ENCODE measurements around the gene GARNL3.

The GARNL3 gene

GRCh38 chr9:127404631-127405030, 140.1 kb downstream of the GARNL3 start:
- no peak for TF ChIP-seq CTCF (IDR thresholded peaks at IDR 0.05)
- no peak overlapping the region for H2AFZ ChIP-seq
- H3K36me3 ChIP-seq (ENCODE audit: control insufficient read depth, insufficient read depth, low read length): no peaks in the 10 kb centered on the region

GRCh38 chr9:127405344-127406125, 141.0 kb downstream of the GARNL3 start:
- H2AFZ ChIP-seq: no peak overlapping the region
- TF ChIP-seq CTCF (IDR thresholded peaks at IDR 0.05): no peak
- H3K4me1 ChIP-seq: no peaks in the 10 kb centered on the region
- H3K9me3 ChIP-seq (ENCODE audit: control insufficient read depth, low read length): no peaks in the 10 kb centered on the region
- no peaks in the 10 kb centered on the region for H3K79me2 ChIP-seq
- no peak overlapping the region for H3K9ac ChIP-seq
- H3K4me2 ChIP-seq (ENCODE audit: low read length): no peak overlapping the region
- no peaks in the 10 kb centered on the region for H3K27me3 ChIP-seq (ENCODE audit: control insufficient read depth, insufficient read depth, low read length)
- no peaks in the 10 kb centered on the region for H3K36me3 ChIP-seq (ENCODE audit: control insufficient read depth, insufficient read depth, low read length)
- H3K4me3 ChIP-seq (ENCODE audit: low read depth, low read length): no peak overlapping the region
- no peak overlapping the region for H3K27ac ChIP-seq

More at GRCh38 chr9:127404631-127405030, 140.1 kb downstream of the GARNL3 start:
- no peaks in the 10 kb centered on the region for H3K4me1 ChIP-seq
- H3K27me3 ChIP-seq (ENCODE audit: control insufficient read depth, insufficient read depth, low read length): no peaks in the 10 kb centered on the region
- no peak overlapping the region for H3K4me2 ChIP-seq (ENCODE audit: low read length)
- H3K27ac ChIP-seq: no peak overlapping the region
- H3K4me3 ChIP-seq (ENCODE audit: low read depth, low read length): no peak overlapping the region
- no peaks in the 10 kb centered on the region for H3K79me2 ChIP-seq
- H3K9me3 ChIP-seq (ENCODE audit: control insufficient read depth, low read length): no peaks in the 10 kb centered on the region
- H3K9ac ChIP-seq: no peak overlapping the region

- Histone ChIP-seq H3K79me2 (no peaks in the 10 kb centered on the region), H3K4me3 (ENCODE audit: low read depth, low read length) (no peak overlapping the region), H3K9ac (no peak overlapping the region), H2AFZ (no peak overlapping the region), H3K9me3 (ENCODE audit: control insufficient read depth, low read length) (no peaks in the 10 kb centered on the region), H3K4me2 (ENCODE audit: low read length) (no peak overlapping the region), H3K4me1 (no peaks in the 10 kb centered on the region), H3K36me3 (ENCODE audit: control insufficient read depth, insufficient read depth, low read length) (no peaks in the 10 kb centered on the region), H3K27me3 (ENCODE audit: control insufficient read depth, insufficient read depth, low read length) (no peaks in the 10 kb centered on the region), H3K27ac (no peak overlapping the region)
- no peak for TF ChIP-seq CTCF (IDR thresholded peaks at IDR 0.05)
Observed at GRCh38 chr9:127406799-127407491, 142.4 kb downstream of the GARNL3 start.

GRCh38 chr9:127407492-127407843, 142.9 kb downstream of the GARNL3 start:
- no peaks in the 10 kb centered on the region for H3K9me3 ChIP-seq (ENCODE audit: control insufficient read depth, low read length)
- no peaks in the 10 kb centered on the region for H3K27me3 ChIP-seq (ENCODE audit: control insufficient read depth, insufficient read depth, low read length)
- no peaks in the 10 kb centered on the region for H3K79me2 ChIP-seq
- no peak overlapping the region for H3K27ac ChIP-seq
- H3K4me2 ChIP-seq (ENCODE audit: low read length): no peak overlapping the region
- H3K4me3 ChIP-seq (ENCODE audit: low read depth, low read length): no peak overlapping the region
- no peak for TF ChIP-seq CTCF (IDR thresholded peaks at IDR 0.05)
- H2AFZ ChIP-seq: no peak overlapping the region
- no peaks in the 10 kb centered on the region for H3K4me1 ChIP-seq
- no peaks in the 10 kb centered on the region for H3K36me3 ChIP-seq (ENCODE audit: control insufficient read depth, insufficient read depth, low read length)
- H3K9ac ChIP-seq: no peak overlapping the region

All from parathyroid adenoma (tissue), 2 donors.